GM19463 (cell line): ENCODE data around the gene MERTK.
"Not testable (repeated sequence)": the region's sequence is repeated elsewhere in the genome, so short reads cannot be mapped to it uniquely, and the experiment has no call there.

Source experiments
- ATAC-seq: cut with Tn5 transposase; IDR thresholded peaks from one replicate; pipeline ENCODE4 v1.9.1; 2021; ENCODE audit warnings: mild to moderate bottlenecking, moderate library complexity; ENCODE audit not compliant: unreplicated experiment

Gene MERTK

GRCh38 chr2:111944531-111945210 lies 46.3 kb downstream of the MERTK start:
- no peak for ATAC-seq

DNA sequence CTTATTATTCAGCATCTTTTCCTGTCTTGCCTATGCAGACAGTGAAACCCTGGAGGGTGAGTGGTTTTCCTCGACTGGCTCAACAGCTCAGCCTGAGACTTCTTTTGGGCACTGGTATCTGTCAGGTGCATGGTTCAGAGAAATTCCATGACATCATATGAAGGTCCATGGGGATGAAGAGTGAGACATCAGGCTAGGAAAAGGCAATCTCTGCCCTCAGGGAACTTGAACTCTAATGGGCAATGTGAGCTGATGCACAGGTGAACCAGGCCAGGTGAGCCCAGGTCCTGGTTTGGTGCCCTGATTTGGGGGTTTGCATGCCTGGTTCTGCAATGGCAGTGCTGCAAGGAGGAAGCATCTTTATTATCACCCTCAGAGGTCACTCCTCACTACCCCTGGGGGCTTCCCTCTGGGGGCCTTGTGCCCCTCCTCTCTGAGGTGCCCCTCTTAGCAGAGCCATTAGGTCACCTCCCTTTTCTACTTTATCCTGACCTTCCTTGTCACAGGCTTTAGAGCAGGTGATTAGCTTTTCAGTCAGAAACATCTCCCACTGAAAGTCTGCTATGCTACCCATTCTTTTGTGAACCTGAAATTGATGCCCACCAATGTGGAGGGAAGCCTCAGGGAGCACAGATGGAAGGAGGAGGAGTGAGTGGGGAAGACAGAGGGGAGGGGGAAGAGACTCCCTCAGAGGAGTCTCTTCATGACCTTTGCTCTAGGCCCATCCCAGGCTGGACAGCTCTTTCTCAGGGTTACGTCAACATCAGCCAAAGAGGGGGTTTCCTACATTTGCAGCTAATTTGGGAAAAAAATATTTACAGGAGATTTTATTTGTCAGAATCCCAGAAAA lies 47.3 kb downstream of the MERTK start:
- ATAC-seq: no peak

GRCh38 chr2:111946294-111947114 lies 48.1 kb downstream of the MERTK start:
- ATAC-seq: no peak

DNA sequence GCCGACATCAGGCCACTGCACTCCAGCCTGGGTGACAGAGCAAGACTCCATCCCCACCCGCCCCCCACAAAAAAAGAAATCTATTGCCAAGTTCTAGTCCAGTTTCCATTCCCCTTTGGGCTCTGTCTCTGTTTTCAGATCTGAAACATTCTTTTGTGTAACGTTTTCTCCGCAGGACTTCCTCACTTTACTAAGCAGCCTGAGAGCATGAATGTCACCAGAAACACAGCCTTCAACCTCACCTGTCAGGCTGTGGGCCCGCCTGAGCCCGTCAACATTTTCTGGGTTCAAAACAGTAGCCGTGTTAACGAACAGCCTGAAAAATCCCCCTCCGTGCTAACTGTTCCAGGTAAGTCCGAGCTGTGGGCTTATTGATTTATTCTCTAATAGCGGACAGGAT lies 48.8 kb downstream of the MERTK start:
- ATAC-seq: no peak

DNA sequence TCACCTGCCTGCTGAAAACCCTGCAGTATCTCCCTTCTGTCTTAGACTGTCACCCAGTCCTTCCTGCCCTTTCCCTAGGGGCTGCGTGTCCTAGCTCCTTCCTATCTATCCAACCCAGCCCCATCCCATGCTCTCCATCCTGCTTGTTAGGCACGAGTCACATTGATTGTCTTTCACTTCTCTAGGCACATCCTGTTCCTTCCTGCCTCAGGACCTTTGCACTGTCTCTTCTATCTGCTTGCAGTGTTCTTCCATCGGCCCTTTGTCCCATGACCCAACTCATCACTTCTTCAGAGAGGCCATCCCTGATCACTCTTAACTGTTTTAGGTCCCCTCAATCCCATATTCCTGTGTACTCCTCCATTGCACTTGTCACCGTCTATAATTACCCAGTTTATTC lies 50.4 kb downstream of the MERTK start:
- ATAC-seq: no peak

- no peak for ATAC-seq
Observed at GRCh38 chr2:111950236-111950635, 51.8 kb downstream of the MERTK start.

- no peak for ATAC-seq
Observed at GRCh38 chr2:111951486-111951885, 53.1 kb downstream of the MERTK start.

DNA sequence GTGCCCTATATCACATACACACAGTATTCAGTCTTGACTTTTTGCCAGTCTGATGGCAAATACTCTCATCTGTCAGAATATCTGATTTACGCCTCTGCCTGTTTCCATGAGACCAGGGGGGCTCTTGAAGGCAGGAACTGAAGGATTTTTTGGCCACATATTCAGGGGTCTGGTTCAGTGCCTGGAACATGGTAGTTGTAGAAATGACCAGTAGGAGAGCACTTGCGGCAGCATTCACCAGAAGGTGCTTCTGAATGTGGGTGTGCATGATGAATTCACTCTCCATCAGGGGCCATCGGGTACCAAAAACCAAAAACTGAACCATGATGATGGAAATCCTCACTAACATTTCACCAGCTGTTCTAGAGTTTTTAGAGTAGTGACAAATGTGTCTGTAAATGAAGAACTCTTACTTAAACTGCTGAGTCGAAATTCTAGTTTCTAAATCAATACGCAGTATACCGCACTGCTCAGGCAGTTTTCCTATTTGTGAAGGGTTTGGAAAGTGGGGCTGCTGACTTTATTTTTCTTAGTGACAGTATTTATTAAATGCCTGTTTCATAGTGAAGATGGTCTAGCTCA lies 54.6 kb downstream of the MERTK start:
- ATAC-seq: no peak

GRCh38 chr2:111954602-111955332 lies 56.4 kb downstream of the MERTK start:
- ATAC-seq: no peak

DNA sequence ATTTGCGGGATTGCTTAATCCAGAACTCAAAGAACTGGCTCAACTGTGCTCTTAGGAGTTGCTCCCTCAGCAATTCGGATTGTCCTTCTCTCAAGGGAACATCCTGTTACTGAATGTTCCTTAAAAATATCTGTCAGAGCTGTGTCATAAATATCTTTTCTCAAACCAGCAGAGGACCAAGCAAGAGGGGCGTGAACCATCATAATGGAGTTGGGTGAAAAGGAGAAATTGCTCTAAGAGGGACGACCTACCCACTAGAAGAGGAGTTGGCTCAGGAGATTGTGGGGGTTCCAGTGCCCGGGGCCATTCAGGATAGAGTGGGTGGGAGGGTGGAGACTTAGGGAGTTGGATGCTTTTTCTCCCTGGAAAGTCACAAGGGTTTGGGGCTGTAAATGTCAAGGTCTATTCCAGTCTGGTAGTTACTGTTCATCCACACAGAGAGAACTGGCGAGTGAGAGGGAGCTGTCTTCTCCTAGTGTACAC lies 59.5 kb downstream of the MERTK start:
- ATAC-seq: no peak

DNA sequence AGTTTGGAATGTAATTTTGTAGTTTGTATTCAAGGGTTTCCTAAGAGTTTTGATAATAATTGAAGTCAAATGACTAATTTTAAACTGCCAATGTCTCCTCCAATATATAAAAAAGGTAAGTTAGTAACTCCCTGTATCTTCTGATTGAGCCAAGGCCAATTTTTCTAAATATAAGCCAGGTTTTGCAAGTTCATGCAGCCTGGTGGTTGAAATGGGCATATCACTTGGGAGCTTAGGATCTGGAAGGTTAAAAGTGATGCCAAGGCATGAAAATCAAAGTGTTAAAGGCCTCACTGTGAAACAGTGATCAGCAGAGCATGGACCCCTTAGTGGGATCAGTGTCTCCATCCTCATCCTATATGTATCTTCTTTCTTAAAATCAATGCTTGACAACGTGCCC lies 60.5 kb downstream of the MERTK start:
- no peak for ATAC-seq

GRCh38 chr2:111961663-111962062 lies 63.3 kb downstream of the MERTK start:
- ATAC-seq: no peak

- ATAC-seq: not testable (repeated sequence)
Observed at GRCh38 chr2:111963086-111963485, 64.7 kb downstream of the MERTK start.

- ATAC-seq: not testable (repeated sequence)
Observed at GRCh38 chr2:111963508-111963907, 65.1 kb downstream of the MERTK start.

- ATAC-seq: no peak
Observed at GRCh38 chr2:111965062-111965461, 66.7 kb downstream of the MERTK start.

DNA sequence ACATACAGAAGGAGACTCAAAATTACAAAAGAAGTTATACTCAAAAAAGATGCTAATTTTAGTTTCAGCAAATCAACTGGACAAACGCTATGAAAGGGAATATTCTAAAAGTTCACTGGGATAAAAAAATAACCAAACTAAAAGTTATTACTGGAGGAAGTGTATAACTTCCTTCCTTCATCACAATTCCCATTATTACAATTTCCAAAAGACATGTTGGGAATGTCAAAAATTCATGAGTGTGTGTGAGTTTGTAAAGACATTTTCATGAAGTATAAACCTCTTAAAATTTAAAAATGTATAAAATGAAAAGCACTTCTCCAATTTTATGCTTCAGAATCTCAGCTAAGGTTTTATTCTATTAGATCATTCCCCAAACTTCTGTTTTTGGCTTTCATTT lies 67.8 kb downstream of the MERTK start:
- ATAC-seq: no peak

DNA sequence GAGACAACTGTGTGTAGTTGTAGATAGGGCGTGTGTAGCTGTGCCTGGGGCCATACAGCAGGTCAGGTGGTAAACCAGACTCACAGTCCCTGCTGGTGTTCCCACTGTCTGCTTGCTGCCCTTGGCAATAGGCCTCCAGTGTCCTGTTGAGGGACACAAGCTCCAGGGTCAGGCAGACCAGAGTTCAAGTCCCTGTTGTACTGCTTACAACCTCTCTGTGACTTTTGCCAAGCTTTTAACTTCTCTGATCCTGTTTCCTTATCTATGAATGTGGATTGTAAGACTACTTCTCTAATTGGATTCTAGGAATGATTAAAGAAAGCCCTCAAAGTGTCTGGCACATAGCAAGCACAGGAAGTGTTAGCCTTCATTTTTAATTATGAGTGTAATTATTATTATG lies 68.6 kb downstream of the MERTK start:
- no peak for ATAC-seq

DNA sequence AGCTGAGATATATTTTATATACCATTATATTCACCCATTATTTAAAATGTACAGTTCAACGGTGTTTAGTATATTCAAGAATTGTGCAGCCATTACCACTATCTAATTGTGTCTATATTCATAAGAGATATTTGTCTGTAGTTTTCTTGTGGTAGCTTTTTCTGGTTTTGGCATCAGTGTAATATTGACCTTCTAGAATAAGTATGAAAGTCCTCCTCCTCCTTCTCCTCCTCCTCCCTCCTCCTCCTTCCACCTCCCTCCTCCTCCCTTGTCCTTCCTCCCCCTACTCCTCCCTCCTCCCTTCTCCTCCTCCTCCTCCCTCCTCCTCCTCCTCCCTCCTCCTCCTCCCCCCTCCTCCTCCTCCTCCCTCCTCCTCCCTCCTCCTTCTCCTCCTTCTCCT lies 72.0 kb downstream of the MERTK start:
- ATAC-seq: no peak

DNA sequence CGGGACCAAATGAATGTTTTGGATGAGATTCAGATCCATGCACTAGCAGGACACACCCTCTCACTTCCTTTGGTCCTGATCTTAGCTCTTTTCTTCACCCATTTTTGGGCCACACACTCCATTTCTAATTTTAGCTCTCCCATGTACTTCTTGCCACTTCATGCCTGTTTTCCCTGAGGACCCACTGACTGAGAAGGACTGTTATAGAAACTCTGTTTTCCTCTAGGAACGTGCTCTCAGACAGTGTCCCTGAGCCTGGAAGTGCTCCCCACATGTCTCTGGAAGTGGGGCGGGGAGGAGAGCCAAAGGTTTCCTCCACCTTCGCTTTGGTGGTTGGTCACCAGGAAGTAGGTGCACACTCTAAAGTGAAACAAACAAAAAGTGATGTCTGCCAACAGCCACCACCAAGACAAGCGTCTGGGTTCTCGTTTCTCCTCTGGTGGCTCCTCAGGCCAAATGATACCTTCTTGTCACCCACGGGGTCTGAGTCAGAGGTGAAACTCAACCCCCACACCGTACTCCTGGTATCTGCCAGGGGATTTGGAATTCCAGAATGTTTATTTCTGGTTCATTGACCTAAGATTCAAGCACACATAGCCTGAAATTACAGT lies 74.7 kb downstream of the MERTK start:
- no peak for ATAC-seq

DNA sequence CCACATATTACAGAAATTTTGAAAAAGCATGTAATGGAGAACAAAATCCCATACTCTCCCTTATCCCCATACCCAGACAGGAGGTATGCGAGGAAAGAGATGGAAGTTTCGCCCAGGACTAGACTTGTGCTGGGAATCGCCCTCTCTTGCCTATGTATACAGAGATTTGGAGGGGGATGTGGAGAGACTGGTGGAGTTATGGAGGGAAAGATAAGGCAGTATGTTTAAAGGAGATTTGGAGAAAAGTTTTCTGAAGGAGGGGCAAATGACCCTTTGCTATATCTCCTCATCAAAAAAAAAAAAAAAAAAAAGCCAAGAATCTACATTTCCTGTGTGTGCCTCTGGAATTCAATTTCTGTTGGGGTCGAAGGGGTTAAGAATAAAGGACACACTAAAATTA lies 75.3 kb downstream of the MERTK start:
- ATAC-seq: no peak
